DMS53 treated with DMSO at 0.1 percent for 48 hours (cell line): ENCODE data around the gene CCL26.
"Not testable (repeated sequence)": the region's sequence is repeated elsewhere in the genome, so short reads cannot be mapped to it uniquely, and the experiment has no call there.

ENCODE experiments used
- DNase-seq: peaks from one replicate; lab custom pipeline; 2025; ENCODE audit not compliant: unreplicated experiment; lab: John Stamatoyannopoulos, UW

The CCL26 gene

GRCh38 chr7:75739796-75740672 lies 32.0 kb downstream of the CCL26 start:
- DNase-seq = no peak

GRCh38 chr7:75738975-75739795 lies 32.8 kb downstream of the CCL26 start:
- DNase-seq = peak; percentile 94

GRCh38 chr7:75738604-75738974 lies 33.4 kb downstream of the CCL26 start, which contains the start of gene HIP1:
HIP1 (minus strand) TSS chr7:75738941; CDS start chr7:75738920, 21 bp downstream.
- no peak for DNase-seq

GRCh38 chr7:75737856-75738603 lies 34.0 kb downstream of the CCL26 start:
- no peak for DNase-seq

GRCh38 chr7:75735581-75736350 lies 36.2 kb downstream of the CCL26 start:
- DNase-seq = no peak

- DNase-seq = no peak
These were observed 37.2 kb downstream of the CCL26 start for GRCh38 chr7:75734586-75735458.

GRCh38 chr7:75732764-75733630 lies 39.0 kb downstream of the CCL26 start:
- no peak for DNase-seq

DNA sequence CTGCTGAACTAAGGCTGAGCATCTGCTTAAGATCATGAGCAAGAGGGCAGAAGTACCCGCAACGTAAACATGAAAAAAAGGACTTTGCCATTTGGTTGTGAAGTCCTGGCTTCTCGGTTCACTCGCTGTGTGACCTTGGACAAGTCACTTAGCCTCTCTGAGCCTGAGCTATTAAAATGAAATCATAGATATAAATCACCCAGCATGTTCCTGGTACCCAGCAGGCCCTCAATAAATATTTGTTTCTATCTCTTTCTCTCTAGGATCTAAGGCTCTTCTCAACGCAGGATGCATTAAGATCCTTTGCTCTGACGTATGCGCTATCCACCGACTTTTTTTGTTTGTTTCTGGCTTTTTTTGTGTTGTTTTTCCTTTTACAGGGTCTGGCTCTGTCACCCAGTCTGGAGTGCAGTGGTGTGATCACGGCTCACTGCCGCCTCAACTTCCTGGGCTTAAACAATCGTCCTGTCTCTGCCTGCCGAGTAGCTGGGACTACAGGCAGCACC lies 39.9 kb downstream of the CCL26 start:
- no peak for DNase-seq

DNA sequence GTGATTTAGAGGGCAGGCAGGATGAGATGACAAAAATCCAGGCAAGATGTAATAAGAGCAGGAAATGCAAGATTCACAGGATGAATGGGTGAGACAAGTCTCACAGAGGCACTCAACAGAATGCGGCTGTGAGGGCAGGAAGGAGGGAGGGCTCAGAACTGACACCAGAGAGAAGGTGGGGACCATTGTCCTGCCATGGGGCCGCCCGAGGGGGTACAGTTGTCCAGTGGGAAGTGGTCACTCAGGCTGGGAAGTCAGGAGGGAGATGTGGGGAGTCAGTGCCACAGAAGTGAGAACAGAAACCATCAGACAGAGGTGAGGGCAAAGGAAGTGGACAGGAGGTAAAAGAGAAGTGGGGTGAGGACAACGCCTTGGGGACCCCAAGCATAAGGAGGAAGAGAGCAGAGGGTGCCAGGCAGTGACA lies 42.1 kb downstream of the CCL26 start:
- no peak for DNase-seq

GRCh38 chr7:75727881-75728593 lies 44.0 kb downstream of the CCL26 start:
- no peak for DNase-seq

DNA sequence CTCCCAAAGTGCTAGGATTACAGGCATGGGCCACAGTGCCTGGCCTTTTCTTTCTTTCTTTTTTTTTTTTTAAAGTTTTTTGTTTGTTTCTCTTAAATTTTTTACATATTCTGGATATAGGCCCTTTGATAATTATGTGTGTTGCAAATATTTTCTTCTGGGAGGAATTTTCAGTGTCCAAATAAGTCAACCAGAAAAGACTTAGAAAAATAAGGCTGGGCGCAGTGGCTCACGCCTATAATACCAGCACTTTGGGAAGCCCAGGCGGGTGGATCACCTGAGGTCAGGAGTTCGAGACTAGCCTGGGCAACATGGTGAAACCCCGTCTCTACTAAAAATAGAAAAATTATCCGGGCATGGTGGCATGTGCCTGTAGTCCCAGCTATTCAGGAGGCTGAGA lies 44.7 kb downstream of the CCL26 start:
- DNase-seq = not testable (repeated sequence)

DNA sequence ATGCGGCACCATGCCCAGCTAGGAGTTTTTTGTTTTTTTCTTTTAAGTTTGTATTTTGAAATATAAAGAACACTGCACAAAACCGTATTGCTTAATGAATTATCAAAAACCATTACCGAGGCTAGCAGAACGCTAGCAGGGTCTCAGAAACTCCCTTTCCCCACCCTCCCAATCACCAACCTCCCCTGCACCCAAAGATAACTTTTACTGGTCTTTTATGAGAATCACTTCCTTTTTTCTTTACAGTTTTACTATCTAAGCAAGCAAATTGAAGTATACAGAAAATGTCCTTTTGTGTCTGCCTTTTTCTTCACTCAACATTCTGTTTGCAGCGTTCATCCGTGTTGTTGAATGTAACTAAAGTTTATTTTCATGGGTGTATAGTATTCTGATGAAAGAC lies 46.7 kb downstream of the CCL26 start:
- no peak for DNase-seq

DNA sequence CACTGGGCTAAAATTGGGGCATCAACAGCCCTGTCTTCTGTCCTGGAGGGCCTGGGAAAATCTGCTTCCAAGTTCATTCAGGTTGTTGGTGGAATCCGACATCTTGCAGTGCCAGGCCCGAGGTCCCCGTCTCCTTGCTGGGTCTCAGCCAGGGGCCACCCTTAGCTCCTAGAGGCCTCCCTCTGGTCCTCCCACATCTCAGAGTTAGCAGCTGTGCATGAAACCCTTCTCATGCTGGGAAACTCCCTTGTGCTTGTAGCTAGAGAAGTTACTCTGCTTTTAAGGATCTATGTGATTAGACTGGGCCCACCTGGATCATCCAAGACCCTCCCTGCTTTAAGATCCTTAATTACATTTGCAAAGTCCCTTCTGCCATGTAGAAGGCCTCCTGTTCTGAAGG lies 48.6 kb downstream of the CCL26 start:
- no peak for DNase-seq

GRCh38 chr7:75722373-75722772 lies 49.6 kb downstream of the CCL26 start:
- no peak for DNase-seq

- not testable (repeated sequence) for DNase-seq
These were observed 50.1 kb downstream of the CCL26 start for GRCh38 chr7:75721922-75722321.

DNA sequence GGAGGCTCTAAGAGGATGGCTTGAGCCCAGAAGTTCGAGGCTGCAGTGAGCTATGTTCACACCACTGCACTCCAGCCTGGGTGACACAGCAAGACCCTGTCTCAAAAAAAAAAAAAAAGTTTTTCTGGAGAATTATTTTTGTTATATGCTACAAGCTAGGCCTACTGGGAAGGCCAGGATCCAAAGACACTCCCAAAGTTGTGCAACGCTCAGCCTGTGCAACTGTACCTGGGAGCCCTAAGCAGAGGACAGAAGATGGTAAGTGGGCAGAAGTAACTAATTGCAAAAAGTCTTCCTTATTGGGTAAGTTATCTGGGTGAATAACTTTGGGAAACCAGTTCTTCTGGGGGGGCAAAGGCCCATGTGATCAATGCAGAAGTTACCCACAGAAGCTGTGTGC lies 50.6 kb downstream of the CCL26 start:
- DNase-seq = no peak

DNA sequence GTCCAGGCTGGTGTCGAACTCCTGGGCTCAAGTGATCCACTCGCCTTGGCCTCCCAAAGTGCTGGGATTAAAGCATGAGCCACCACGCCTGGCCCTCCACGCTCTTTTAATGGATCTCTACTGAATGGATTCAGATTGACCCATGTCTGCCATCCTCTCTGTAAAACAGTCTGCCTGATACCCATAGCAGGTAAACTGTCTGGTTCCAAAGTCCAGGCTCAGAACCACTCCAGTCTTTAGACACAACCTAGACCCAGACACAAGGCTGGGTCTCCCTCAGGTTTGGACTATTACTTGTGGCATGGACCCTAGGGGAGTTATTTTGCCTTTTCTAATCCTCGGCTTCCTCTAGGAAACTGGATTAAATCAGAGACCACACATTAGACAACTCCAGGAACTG lies 52.4 kb downstream of the CCL26 start:
- DNase-seq = no peak
